Measurements from ENCODE around the gene ERBB4.

Gene ERBB4

DNA sequence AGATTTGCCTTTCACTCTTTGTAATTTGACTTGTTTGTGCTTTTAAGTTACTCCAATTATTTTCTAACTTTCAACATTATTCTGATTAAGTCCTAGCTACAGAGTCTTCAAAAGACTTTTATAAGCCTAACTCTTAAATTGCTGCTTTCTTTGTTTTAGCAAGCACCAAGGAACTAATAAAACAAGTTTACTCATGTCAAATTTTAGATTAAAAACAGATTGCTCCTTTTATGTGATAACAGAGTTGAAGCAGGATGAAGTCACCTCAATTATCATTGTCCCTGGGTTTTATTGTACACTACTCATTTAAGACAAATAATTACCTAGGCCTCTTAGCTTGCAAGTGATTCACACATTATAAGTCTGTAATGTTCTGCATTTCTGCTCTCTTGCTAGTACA lies 678.4 kb downstream of the ERBB4 start:
- no peaks in the 10 kb centered on the region for H3K9me3 ChIP-seq (ENCODE audit: severe bottlenecking)
- no peak for TF ChIP-seq CTCF (IDR thresholded peaks at IDR 0.05; ENCODE audit: low read depth, low read length)
- H3K27me3 ChIP-seq (ENCODE audit: insufficient read depth, low read depth, severe bottlenecking): no peaks in the 10 kb centered on the region
- no peak overlapping the region for H3K27ac ChIP-seq
- no peak for DNase-seq
- H3K36me3 ChIP-seq: no peaks in the 10 kb centered on the region
- no peak overlapping the region for H3K4me3 ChIP-seq (ENCODE audit: low read depth, low read length)

GRCh38 chr2:211854832-211855231 lies 683.8 kb downstream of the ERBB4 start:
- no peaks in the 10 kb centered on the region for H3K27me3 ChIP-seq (ENCODE audit: insufficient read depth, low read depth, severe bottlenecking)
- no peak for TF ChIP-seq CTCF (IDR thresholded peaks at IDR 0.05; ENCODE audit: low read depth, low read length)
- no peaks in the 10 kb centered on the region for H3K36me3 ChIP-seq
- no peak for DNase-seq
- H3K9me3 ChIP-seq (ENCODE audit: severe bottlenecking): no peaks in the 10 kb centered on the region
- no peak overlapping the region for H3K27ac ChIP-seq
- no peak overlapping the region for H3K4me3 ChIP-seq (ENCODE audit: low read depth, low read length)

- Histone ChIP-seq H3K27me3 (ENCODE audit: insufficient read depth, low read depth, severe bottlenecking) (no peaks in the 10 kb centered on the region), H3K9me3 (ENCODE audit: severe bottlenecking) (no peaks in the 10 kb centered on the region), H3K36me3 (no peaks in the 10 kb centered on the region), H3K27ac (no peak overlapping the region), H3K4me3 (ENCODE audit: low read depth, low read length) (no peak overlapping the region)
- DNase-seq: no peak
- no peak for TF ChIP-seq CTCF (IDR thresholded peaks at IDR 0.05; ENCODE audit: low read depth, low read length)
These were observed 691.9 kb downstream of the ERBB4 start for GRCh38 chr2:211846714-211847113.

DNA sequence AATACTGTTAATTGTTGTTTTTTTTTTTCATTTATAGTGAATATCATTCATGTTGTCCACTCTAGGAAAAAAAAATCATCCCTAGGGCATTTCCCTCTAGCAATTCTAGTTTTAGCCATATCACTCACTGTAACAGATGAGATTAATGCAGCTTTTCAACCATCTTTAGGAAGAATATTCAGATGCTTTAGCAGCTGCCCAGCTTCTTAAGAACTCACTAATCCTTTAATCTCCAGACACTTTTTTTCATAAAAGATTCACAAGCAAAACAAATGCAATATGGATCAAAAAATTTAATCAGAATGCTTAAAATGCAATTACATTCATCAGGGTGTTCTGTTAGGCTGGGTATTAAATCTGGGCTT lies 692.6 kb downstream of the ERBB4 start:
- Histone ChIP-seq H3K9me3 (ENCODE audit: severe bottlenecking) (no peaks in the 10 kb centered on the region), H3K27me3 (ENCODE audit: insufficient read depth, low read depth, severe bottlenecking) (no peaks in the 10 kb centered on the region), H3K27ac (no peak overlapping the region), H3K4me3 (ENCODE audit: low read depth, low read length) (no peak overlapping the region), H3K36me3 (no peaks in the 10 kb centered on the region)
- no peak for DNase-seq
- TF ChIP-seq CTCF (IDR thresholded peaks at IDR 0.05; ENCODE audit: low read depth, low read length): no peak

- no peak for DNase-seq
- no peak for TF ChIP-seq CTCF (IDR thresholded peaks at IDR 0.05; ENCODE audit: low read depth, low read length)
- no peaks in the 10 kb centered on the region for H3K9me3 ChIP-seq (ENCODE audit: severe bottlenecking)
These were observed 693.1 kb downstream of the ERBB4 start for GRCh38 chr2:211845338-211846035.

DNA sequence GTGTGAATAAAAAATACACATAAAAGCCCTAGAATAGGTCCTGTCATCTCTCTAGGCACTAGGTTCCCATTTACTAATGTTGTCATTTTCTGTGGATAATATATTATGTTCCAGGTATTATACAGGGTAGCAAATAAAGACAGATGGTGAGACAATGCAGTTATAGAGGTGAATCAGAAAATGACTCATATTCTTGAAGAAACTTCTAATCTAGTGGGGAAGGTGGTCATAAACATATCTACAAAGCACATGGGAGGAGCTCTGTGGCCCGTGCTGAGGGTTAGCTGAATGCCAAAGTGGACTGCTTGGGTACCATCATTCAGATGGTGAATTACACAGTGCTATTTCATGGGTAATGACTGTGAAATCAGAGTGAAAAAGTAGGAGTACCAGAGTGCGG lies 700.9 kb downstream of the ERBB4 start:
- H3K27me3 ChIP-seq (ENCODE audit: insufficient read depth, low read depth, severe bottlenecking): no peaks in the 10 kb centered on the region

More at GRCh38 chr2:211845338-211846035, 693.1 kb downstream of the ERBB4 start:
- no peaks in the 10 kb centered on the region for H3K27me3 ChIP-seq (ENCODE audit: insufficient read depth, low read depth, severe bottlenecking)
- H3K27ac ChIP-seq: peak overlapping the region; percentile 13
- no peaks in the 10 kb centered on the region for H3K36me3 ChIP-seq
- no peak overlapping the region for H3K4me3 ChIP-seq (ENCODE audit: low read depth, low read length)

More for the DNA sequence above, 700.9 kb downstream of the ERBB4 start:
- Histone ChIP-seq H3K4me3 (ENCODE audit: low read depth, low read length) (no peak overlapping the region), H3K27ac (no peak overlapping the region), H3K9me3 (ENCODE audit: severe bottlenecking) (no peaks in the 10 kb centered on the region), H3K36me3 (no peaks in the 10 kb centered on the region)
- no peak for TF ChIP-seq CTCF (IDR thresholded peaks at IDR 0.05; ENCODE audit: low read depth, low read length)
- DNase-seq: no peak
